ENCODE results near the gene RPP21.

DNA sequence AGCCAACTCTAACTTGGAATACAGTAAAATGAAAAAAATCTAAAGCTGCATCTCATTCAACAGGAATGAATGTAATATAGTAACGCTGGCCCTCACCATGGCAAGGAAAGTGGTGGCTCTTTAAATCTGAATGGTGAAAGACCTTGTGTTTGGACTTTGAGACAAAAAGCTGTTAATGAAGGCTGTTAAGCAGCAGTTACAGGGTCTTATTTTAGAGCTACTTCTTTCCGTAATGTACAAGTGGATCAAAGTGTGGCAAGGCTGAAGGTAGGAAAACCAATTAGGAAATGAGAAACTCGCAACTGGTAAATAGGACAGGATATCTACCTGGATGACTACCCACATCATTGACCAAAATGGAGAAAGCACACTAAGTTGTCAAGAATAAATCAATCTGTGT, 29.8 kb upstream of the RPP21 start:
- TF ChIP-seq, protein P1, sequence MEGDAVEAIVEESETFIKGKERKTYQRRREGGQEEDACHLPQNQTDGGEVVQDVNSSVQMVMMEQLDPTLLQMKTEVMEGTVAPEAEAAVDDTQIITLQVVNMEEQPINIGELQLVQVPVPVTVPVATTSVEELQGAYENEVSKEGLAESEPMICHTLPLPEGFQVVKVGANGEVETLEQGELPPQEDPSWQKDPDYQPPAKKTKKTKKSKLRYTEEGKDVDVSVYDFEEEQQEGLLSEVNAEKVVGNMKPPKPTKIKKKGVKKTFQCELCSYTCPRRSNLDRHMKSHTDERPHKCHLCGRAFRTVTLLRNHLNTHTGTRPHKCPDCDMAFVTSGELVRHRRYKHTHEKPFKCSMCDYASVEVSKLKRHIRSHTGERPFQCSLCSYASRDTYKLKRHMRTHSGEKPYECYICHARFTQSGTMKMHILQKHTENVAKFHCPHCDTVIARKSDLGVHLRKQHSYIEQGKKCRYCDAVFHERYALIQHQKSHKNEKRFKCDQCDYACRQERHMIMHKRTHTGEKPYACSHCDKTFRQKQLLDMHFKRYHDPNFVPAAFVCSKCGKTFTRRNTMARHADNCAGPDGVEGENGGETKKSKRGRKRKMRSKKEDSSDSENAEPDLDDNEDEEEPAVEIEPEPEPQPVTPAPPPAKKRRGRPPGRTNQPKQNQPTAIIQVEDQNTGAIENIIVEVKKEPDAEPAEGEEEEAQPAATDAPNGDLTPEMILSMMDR (IDR thresholded peaks at IDR 0.05) = no peak
- no peak for TF ChIP-seq POLR2A (IDR thresholded peaks at IDR 0.05)
